Stimulated activated CD4-positive, alpha-beta T cell treated with anti-CD3 and anti-CD28 coated beads, TNF-alpha, amount 100 ng/mL, for 24 hours (primary cell): Measurements from ENCODE around the gene SEMA3C.

Source experiments
- DNase-seq, 3 experiments: peaks; one replicate each; pipeline ENCODE4 v3.0.0-alpha.2; 2020; ENCODE audit warnings: low read depth in 3 of 3

The SEMA3C gene

DNA sequence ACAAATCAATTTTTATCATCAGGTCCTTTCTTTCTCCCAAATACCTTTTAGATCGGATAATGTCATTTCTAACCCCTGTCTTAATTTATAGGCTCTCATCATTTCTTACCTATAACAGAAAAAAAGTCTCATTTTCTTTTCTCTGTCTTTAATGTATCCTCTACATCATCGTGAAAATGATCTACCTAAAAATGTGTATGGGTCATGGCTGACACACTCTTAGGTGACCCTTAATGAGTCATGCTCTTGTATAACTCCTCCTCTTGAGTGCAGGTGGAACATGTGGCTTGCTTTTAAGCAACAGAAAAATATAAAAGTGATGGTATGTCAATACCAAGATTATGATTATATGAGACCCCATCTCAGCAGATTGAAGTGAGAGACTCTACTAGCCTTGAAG lies 139.4 kb downstream of the SEMA3C start:
- DNase-seq, result no peak

DNA sequence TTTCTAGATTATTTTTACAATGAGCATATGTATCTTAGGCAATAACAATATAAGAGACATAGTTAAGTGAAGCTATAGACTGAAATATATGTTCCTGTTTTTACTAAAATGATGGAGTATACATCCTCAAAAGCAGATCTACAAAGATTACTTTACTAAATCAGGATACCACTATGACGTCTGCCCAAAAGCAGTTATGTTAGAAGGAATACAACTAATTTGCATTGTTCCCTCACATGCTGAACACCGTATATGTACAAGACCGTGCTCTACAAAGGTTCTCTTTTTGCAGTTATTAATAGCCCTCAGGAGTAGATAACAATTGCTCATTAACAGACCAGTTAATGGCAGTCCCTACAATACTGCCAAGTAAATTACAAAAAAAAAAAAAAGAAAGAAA lies 143.0 kb downstream of the SEMA3C start:
- DNase-seq, result no peak

- DNase-seq, result no peak
Measured at GRCh38 chr7:80775482-80775881, 143.4 kb downstream of the SEMA3C start.

DNA sequence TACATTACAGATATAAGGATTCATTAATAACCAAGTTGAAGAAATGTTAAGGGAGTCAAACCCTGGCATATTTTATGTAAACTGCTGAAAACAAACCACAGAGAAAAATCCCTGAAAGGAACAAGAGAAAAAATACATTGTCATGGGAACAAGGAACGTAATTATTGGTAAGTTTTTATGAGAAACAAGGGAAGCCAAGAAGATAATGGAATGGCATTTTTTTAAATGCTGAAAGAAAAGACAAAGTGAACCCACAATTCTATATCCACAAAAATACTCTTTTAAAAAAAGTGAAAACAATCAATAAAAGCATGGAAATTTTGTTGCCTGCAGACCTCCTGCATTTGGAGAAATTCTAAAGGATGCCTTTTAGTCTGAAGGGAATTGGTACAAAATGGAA lies 144.0 kb downstream of the SEMA3C start:
- DNase-seq, result no peak

GRCh38 chr7:80773787-80774508 lies 144.9 kb downstream of the SEMA3C start:
- DNase-seq, result no peak

GRCh38 chr7:80772347-80772993 lies 146.4 kb downstream of the SEMA3C start:
- no peak for DNase-seq

- no peak for DNase-seq
Measured at GRCh38 chr7:80771523-80771922, 147.3 kb downstream of the SEMA3C start.

DNA sequence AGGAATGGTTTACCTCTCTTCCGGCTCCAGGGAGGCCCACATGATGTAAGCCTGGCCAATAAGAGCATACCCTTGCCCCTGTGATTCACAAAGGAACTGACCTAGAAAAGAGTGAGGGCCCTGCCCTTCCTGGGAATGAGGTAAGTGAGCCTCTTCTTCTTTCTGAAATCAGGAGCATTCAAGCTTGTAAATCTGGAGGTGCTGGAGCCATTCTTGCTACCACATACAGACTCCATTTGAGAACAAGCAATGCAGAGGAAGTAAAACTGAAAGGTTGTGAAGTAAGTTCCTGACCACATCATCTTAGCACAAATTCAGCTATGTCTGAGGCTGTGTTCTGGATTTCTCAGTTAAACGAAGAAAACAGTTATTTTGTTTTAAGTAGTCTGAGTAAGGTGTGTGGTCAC lies 148.2 kb downstream of the SEMA3C start:
- no peak for DNase-seq

GRCh38 chr7:80770061-80770460 lies 148.8 kb downstream of the SEMA3C start:
- DNase-seq, result no peak

DNA sequence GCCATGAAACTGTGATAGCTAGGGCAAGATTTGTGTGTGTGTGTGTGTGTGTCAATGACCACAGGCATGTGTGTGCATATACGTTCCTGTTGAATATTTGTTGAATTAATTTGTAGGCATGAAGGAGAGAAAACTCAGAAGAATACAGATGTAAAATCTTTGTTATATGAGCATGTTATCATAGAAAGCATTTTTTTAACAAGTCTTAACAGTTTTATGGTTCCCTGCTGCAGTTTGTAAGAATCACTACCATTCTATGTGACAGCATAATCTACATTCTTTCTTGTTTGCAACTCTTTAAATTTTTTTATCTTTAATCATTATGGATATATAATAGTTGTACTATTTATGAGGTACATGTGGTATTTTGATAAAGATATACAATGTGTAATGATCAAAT lies 150.1 kb downstream of the SEMA3C start:
- no peak for DNase-seq

- no peak for DNase-seq
Measured at GRCh38 chr7:80767654-80768053, 151.2 kb downstream of the SEMA3C start.

DNA sequence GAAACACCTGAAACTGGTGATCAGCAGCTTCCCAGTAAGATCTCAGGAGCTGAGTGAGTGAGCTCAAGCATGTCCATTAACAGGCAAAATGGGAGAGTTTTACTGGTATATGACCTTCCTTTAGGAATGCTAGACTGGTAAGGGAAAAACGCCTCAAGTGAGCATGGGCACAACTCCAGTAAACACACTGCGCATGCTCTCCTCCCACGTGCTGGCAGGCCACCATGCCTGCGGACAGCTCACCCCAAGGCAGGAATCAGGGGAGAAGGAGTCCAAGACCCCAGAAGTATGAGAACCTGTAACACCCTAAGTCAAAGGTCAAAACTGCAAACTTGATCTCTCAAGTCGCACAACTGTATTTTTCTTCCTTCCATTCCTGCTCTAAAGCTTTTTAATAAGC lies 152.1 kb downstream of the SEMA3C start:
- no peak for DNase-seq

GRCh38 chr7:80764132-80764531 lies 154.7 kb downstream of the SEMA3C start:
- DNase-seq, result no peak

DNA sequence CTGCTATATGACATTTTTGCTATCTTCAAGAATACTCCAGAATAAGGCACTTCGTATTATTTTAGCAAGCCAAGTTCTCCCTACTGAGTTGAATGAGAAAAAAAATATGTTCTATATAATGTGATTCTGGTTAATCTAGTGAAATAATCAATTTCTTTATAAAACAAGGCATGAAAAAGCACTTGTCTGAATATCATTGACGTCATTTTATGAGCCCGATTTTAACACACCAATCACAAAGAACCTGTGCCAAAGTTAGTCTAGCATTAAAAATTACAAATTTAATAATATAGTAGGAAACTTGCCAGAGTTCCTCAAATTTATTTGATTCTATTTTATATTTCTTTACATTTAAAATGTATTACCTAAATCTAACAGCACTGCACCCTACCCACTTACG lies 155.1 kb downstream of the SEMA3C start:
- no peak for DNase-seq

DNA sequence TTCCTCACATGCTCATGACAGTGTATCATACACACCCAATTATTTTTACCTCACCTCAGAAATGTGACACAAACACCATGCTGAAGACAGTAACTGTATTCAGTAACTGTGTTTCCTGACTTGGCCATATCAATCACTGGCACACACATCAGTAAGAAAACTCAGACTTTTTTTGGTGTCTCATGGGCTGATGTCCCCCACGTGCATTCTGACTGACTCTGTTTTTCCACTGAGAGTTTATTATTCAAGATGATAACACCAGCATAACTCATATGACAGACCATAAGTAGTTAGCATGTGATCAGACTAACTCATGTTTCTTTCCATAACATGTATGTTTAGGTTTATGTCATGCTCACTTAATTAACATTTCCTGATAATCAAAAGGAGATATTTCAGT lies 155.6 kb downstream of the SEMA3C start:
- DNase-seq, result no peak

DNA sequence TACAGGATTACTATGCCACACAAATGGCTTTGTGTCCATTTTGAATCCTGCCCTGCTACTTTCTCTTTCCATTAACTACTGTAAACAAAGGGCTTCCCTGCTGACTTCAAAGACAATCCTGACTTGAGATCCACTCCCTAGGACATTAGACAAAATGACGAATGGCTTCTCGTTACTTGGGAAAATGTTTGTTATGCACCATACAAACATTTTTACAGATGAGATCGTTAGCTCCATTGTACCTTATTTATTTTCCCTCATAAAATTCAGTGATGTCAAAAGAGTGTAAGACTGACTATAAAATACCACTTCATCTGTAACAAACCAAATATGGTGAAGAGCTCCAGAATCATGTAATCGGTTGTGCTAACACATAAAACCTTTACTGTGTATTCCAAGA lies 158.6 kb downstream of the SEMA3C start:
- DNase-seq, result no peak

DNA sequence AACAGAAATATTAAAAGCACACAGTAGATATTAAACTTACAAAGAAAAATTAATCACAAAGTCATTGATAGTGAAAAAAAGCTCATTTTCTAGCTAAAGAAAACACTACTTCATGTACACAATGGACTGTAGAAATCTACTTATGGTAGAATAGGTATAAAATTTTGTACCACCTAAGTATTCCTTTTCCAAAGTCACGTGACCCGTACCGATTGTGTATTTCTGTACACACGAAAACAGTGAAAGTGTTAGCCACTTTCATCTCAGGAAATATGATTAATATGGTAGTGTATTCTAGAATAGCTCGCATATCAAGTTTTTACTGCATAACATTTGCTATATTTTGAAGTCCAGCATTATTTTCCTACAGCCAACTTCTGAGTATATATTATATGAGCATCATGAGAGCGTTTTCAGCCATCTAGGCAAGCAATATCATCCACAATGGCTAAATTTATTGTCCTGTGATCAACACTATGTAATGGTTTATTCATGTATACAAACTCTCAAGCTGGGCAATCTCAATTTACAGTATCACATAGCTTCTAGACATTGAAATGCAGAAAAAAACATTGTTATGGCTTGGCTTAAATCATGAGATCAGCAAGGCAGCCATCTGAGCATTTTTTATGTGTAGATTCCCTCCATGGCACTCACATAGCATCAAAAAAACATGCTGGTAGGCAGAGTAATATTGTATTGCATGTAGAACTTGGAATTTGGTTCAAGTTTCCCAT lies 165.7 kb downstream of the SEMA3C start:
- no peak for DNase-seq

DNA sequence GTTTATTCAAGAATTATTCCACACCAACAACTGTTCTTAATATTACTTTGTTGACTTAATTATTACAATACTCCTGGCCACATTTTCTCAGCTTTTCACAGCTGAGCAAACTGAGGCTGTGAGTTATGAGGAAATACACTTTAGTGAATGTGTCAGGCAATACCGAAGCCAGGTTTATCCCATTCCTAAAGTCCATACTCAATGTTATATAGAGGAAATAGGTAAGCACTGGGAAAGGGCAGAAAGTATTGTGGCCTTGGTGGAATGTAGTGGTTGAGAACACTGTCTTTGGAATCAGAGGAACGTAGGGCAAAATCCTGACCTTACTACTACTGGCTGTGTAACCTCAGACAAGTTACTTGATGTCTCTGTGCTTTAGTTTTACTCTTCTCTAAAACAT lies 169.6 kb downstream of the SEMA3C start:
- DNase-seq, result no peak

DNA sequence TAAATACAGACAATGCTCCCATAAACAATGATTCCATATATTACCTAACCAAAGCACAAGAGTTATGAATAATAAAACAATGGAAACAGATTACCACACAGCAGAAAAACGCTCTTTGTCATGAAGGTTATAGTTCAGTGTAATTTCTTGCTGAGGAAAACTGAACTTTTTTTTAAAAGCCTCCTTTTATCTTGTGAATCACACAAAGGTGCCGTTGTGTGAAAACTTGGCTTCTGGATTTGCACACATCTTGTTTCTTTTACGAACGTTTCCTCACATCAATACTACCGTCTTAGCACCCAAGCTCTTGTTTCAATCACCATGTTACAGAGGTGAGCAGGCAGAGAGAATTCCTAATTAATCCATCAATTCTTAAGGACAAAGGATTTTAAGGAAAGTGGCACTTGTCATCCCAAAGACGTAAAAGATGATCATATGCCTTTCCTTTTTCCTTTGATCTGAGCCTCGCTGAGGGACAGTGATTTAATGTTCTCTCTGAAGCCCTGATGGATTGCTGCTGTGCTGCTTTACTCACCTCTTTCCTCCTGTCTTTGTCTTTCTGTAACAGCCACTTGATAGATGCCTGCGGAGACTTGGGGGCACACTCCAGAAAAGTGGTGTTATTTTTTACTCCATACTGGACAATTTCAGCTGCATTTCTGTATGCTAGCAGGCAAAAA lies 170.3 kb downstream of the SEMA3C start:
- no peak for DNase-seq

DNA sequence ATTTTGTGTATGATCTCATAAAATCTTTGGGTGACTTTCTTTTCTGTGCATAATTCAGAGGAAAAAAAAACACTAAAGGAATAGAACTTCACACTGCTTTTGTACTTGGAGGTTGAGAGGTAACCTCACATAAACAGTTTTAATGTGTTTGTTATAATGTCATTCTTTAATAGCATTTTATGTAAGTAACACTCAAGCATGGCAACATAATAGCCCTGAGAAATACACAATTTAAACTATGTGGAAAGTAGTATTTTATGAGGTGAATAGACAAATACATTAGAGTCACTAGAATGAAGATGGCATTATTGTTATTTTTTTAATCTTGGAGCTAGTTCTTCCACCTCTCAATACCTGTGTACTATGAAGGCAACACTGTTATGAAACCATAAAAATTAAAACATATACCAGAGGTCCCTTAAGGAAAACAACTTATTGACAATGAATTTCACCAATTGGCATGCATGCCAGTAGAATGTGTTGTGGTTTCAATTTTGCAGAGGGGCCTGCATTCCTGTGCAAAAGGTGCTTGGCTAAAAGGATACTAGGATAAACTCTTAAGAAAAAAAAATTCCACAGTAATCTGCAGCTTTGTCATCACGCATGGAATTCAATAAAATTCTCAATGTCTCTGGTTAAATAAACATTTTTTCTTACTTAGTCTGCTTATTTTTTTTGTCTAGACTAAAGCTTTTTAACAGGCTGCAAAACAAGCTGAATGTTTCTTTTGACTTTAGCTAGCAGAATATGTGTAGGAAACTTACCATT lies 177.9 kb downstream of the SEMA3C start:
- DNase-seq, result no peak

- no peak for DNase-seq
Measured at GRCh38 chr7:80736371-80737125, 182.3 kb downstream of the SEMA3C start.
